ENCODE results near the gene SLC4A9. TPM values are rescaled to one million over a fixed set of nuclear protein-coding genes. Genes with fewer than 3 reads are reported as not detected.

SLC4A9 gene
- total RNA-seq, 4 donors from 2014 or later, result 0.29 to 0.45 (median 0.29) TPM; not detected in 1

DNA sequence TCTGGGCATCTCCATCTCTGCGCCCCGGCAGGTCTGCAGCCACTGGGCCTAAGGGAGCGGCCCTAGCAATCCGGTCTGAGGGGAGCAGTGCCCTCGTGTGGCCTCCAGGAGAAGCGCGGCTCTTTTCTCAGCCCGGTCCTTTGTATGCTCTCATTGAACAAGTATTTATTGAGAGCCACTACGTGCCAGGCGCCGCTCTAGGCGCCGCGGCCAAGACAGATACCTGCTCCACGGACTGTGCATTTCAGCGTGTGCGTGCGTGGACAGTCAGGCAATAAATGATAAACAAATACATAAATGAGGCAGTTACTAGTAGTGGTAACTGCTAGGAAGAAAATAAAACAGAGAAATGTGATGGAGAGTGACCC, 2.3 kb upstream of the SLC4A9 start:
- H3K9me3 ChIP-seq, result no peaks in the 10 kb centered on the region
- no peak overlapping the region for H3K27ac ChIP-seq
- intact Hi-C loops (cut with DNase I), result loop anchor here (10.0 kb wide), 2 partner anchors 193 to 283 kb away; no protein-coding TSS in a partner anchor
- H3K36me3 ChIP-seq, result no peaks in the 10 kb centered on the region
- 1% methylated on average over 18 of the region's 18 CpGs for WGBS, 2 donors
- no peak overlapping the region for H3K4me3 ChIP-seq (replicated peaks in 1 of 3)
- peak; percentile 82 to 85 for DNase-seq
- no peaks in the 10 kb centered on the region for H3K27me3 ChIP-seq
- peaks cover 0 to 10% of the 10 kb centered on the region in 2 donors for H3K4me1 ChIP-seq
- TF ChIP-seq POLR2A (IDR thresholded peaks at IDR 0.05), result no peak
- TF ChIP-seq, protein P1, sequence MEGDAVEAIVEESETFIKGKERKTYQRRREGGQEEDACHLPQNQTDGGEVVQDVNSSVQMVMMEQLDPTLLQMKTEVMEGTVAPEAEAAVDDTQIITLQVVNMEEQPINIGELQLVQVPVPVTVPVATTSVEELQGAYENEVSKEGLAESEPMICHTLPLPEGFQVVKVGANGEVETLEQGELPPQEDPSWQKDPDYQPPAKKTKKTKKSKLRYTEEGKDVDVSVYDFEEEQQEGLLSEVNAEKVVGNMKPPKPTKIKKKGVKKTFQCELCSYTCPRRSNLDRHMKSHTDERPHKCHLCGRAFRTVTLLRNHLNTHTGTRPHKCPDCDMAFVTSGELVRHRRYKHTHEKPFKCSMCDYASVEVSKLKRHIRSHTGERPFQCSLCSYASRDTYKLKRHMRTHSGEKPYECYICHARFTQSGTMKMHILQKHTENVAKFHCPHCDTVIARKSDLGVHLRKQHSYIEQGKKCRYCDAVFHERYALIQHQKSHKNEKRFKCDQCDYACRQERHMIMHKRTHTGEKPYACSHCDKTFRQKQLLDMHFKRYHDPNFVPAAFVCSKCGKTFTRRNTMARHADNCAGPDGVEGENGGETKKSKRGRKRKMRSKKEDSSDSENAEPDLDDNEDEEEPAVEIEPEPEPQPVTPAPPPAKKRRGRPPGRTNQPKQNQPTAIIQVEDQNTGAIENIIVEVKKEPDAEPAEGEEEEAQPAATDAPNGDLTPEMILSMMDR (IDR thresholded peaks at IDR 0.05), result peak; percentile 77 to 95 (median 86)

DNA sequence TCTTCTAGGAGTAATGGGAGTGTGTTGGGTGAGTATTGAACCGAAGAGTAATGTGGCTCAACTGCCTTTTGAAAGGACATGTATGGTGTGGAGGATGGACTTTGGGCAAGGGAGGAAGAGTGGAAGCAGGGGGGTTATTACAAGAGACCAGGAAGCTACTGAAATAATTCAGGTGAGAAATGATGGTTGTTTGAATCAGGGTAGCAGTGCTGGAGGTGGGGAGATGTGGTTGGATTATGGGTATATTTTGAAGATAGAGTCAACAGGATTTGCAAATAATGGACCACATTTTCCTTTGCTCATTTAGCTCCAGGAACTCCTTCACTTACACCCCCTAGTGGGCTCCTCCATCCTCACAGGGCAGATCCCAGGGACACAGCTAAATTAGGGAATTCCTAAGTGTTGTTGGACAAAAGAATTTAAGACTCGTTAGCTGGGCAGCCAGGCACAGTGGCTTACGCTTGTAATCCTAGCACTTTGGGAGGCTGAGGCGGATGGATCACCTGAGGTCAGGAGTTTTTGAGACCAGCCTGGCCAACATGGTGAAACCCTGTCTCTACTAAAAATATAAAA, 1.2 kb upstream of the SLC4A9 start:
- no peaks in the 10 kb centered on the region for H3K27me3 ChIP-seq
- no peak overlapping the region for H3K4me3 ChIP-seq (replicated peaks in 1 of 3)
- no peak for DNase-seq
- H3K27ac ChIP-seq, result no peak overlapping the region
- intact Hi-C loops (cut with DNase I), result loop anchor here (10.0 kb wide), 2 partner anchors 194 to 284 kb away; no protein-coding TSS in a partner anchor
- 60 to 72% methylated on average over 4 of the region's 4 CpGs for WGBS, 2 donors
- no peaks in the 10 kb centered on the region for H3K9me3 ChIP-seq
- peaks cover 0 to 10% of the 10 kb centered on the region in 2 donors for H3K4me1 ChIP-seq
- no peaks in the 10 kb centered on the region for H3K36me3 ChIP-seq
- TF ChIP-seq POLR2A (IDR thresholded peaks at IDR 0.05), result no peak
- TF ChIP-seq, protein P1 (IDR thresholded peaks at IDR 0.05), result peak in 2 of 6 experiments; percentile 6 to 23

DNA sequence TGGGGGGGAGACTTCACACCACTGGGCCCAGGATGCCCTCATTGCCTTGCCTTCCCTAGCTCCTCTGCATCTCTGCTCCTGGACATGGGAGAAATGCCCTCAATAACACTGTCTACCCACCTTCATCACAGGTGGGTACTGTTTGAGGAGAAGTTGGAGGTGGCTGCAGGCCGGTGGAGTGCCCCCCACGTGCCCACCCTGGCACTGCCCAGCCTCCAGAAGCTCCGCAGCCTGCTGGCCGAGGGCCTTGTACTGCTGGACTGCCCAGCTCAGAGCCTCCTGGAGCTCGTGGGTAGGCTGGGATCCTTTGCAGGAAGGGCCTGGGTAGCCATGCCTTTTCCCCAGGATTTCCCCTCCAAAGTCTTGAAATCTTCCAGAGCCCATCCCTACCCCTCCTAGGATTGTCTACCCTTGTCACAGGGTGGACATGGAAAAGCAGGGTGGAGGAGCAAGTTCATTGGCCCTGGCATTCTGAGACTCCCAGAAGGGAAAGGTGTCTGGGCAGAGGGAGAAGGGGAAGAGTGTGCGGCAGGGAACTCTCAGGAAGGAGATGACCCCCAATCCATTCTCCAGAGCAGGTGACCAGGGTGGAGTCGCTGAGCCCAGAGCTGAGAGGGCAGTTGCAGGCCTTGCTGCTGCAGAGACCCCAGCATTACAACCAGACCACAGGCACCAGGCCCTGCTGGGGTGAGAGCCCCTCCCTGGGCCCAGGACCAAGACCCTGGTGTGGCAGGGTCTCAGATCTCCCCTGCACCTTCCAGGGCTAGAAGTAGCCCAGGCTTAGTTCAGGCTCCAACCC, 886 bp downstream of the SLC4A9 start:
- WGBS, 2 donors, result 85 to 86% methylated on average over 7 of the region's 7 CpGs
- Histone ChIP-seq H3K36me3 (no peaks in the 10 kb centered on the region), H3K4me1 (peaks cover 0 to 10% of the 10 kb centered on the region in 2 donors), H3K9me3 (no peaks in the 10 kb centered on the region), H3K27me3 (no peaks in the 10 kb centered on the region), H3K27ac (no peak overlapping the region), H3K4me3 (replicated peaks in 1 of 3) (no peak overlapping the region)
- intact Hi-C loops (cut with DNase I), result no loop called here
- TF ChIP-seq, protein P1 (IDR thresholded peaks at IDR 0.05), result no peak
- no peak for TF ChIP-seq POLR2A (IDR thresholded peaks at IDR 0.05)
- DNase-seq, result no peak

DNA sequence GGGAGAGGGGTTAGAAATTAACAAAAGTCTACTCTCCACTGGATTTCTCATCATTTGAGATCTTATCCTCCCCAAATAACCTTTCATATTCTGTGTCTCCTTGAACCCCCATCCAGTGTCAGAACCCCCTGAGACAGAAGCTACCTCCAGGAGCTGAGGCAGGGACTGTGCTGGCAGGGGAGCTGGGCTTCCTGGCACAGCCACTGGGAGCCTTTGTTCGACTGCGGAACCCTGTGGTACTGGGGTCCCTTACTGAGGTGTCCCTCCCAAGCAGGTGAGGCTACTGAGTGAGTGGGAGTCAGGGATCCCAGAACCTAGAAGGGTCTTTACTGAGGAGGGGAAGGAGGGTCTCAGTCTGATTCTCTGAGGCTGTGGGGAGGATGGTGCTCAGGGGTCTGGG, 1.9 kb downstream of the SLC4A9 start:
- 86 to 100% methylated on average over 2 of the region's 2 CpGs for WGBS, 2 donors
- Histone ChIP-seq H3K9me3 (no peaks in the 10 kb centered on the region), H3K27me3 (no peaks in the 10 kb centered on the region), H3K4me3 (replicated peaks in 1 of 3) (no peak overlapping the region), H3K27ac (no peak overlapping the region), H3K36me3 (no peaks in the 10 kb centered on the region), H3K4me1 (peaks cover 0 to 10% of the 10 kb centered on the region in 2 donors)
- intact Hi-C loops (cut with DNase I), result no loop called here
- DNase-seq, result no peak
- no peak for TF ChIP-seq POLR2A (IDR thresholded peaks at IDR 0.05)
- TF ChIP-seq, protein P1 (IDR thresholded peaks at IDR 0.05), result no peak

DNA sequence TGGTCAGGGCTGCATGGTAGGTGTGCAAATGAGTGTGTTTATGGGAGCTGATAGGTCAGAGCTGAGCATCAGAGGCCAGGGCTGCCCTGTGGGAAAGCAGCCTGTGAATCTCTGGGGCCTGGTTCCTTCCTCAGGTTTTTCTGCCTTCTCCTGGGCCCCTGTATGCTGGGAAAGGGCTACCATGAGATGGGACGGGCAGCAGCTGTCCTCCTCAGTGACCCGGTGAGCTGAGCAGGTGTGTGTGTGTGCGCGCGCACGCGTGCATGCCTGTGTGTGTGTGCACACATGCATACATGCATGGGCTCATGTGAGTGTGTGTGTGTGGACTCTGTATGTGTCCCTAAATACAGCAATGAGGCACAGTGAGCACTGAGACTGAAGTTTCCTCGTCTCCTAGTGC, 2.3 kb downstream of the SLC4A9 start:
- no peaks in the 10 kb centered on the region for H3K36me3 ChIP-seq
- TF ChIP-seq, protein P1 (IDR thresholded peaks at IDR 0.05), result no peak
- no peak for TF ChIP-seq POLR2A (IDR thresholded peaks at IDR 0.05)
- intact Hi-C loops (cut with DNase I), result no loop called here
- DNase-seq, result no peak
- no peak overlapping the region for H3K4me3 ChIP-seq (replicated peaks in 1 of 3)
- H3K27me3 ChIP-seq, result no peaks in the 10 kb centered on the region
- H3K9me3 ChIP-seq, result no peaks in the 10 kb centered on the region
- 84 to 90% methylated on average over 6 to 8 of the region's 8 CpGs for WGBS, 2 donors
- H3K4me1 ChIP-seq, result peaks cover 0 to 7% of the 10 kb centered on the region in 2 donors
- no peak overlapping the region for H3K27ac ChIP-seq
